COLO668 (cell line): ENCODE data around the gene IL18RAP.

Source experiments
- DNase-seq: peaks from one replicate; lab custom pipeline; 2025; ENCODE audit not compliant: unreplicated experiment; lab: John Stamatoyannopoulos, UW

The IL18RAP gene

GRCh38 chr2:102451968-102452367 is 29.0 kb downstream of the IL18RAP start:
- no peak for DNase-seq

- peak; percentile 33 for DNase-seq
These were observed 30.5 kb downstream of the IL18RAP start for GRCh38 chr2:102453501-102453900.

- no peak for DNase-seq
These were observed 32.2 kb downstream of the IL18RAP start for GRCh38 chr2:102455061-102455670.

GRCh38 chr2:102460467-102460866 is 37.5 kb downstream of the IL18RAP start:
- DNase-seq: no peak

- DNase-seq: no peak
These were observed 38.2 kb downstream of the IL18RAP start for GRCh38 chr2:102461188-102461587.

- no peak for DNase-seq
These were observed 40.2 kb downstream of the IL18RAP start for GRCh38 chr2:102463160-102463559.

- DNase-seq: no peak
These were observed 47.2 kb downstream of the IL18RAP start for GRCh38 chr2:102470168-102470567.

GRCh38 chr2:102473020-102473419 is 50.1 kb downstream of the IL18RAP start, which contains the start of gene SLC9A4:
Gene SLC9A4, plus strand, starts transcription at chr2:102473226. Its CDS starts 534 bp downstream, at chr2:102473760.
- peak; percentile 47 for DNase-seq

GRCh38 chr2:102473631-102474030 is 50.7 kb downstream of the IL18RAP start:
- DNase-seq: no peak

GRCh38 chr2:102474785-102475184 is 51.8 kb downstream of the IL18RAP start:
- no peak for DNase-seq

- no peak for DNase-seq
These were observed 55.9 kb downstream of the IL18RAP start for GRCh38 chr2:102478686-102479470.

- no peak for DNase-seq
These were observed 57.6 kb downstream of the IL18RAP start for GRCh38 chr2:102480285-102481195.

- DNase-seq: no peak
These were observed 59.0 kb downstream of the IL18RAP start for GRCh38 chr2:102481931-102482330.

GRCh38 chr2:102483086-102483485 is 60.1 kb downstream of the IL18RAP start:
- DNase-seq: no peak

- no peak for DNase-seq
These were observed 61.5 kb downstream of the IL18RAP start for GRCh38 chr2:102484310-102485061.

GRCh38 chr2:102485147-102485785 is 62.3 kb downstream of the IL18RAP start:
- DNase-seq: no peak

- DNase-seq: no peak
These were observed 64.2 kb downstream of the IL18RAP start for GRCh38 chr2:102486941-102487702.

GRCh38 chr2:102487761-102488462 is 65.0 kb downstream of the IL18RAP start:
- DNase-seq: no peak

GRCh38 chr2:102489646-102490045 is 66.7 kb downstream of the IL18RAP start:
- DNase-seq: no peak
